Psoas muscle (tissue), 8 donors: ENCODE results near the gene FADS3. TPM values are rescaled to one million over a fixed set of nuclear protein-coding genes. Genes with fewer than 3 reads are reported as not detected.

Experiments used
- ATAC-seq, 4 donors: fragments of 200-7000 bp; cut with Tn5 transposase; one replicate each; pipeline ENCODE4 v1.9.1; 2020; ENCODE audit warnings: moderate library complexity in 3 of 4, mild to moderate bottlenecking in 2 of 4
- DNase-seq, 2 donors: peaks; one replicate each; pipeline ENCODE4 v3.0.0-alpha.2; 2020
- H3K27ac ChIP-seq: fragments of 200-600 bp; one replicate; pipeline ENCODE4 v1.8.0; 2022
- H3K27me3 ChIP-seq, 3 donors: fragments of 200-600 bp in 1 of 3; one replicate each; pipeline versions ENCODE4 v1.6.1 to v1.8.0; 2013 to 2022; ENCODE audit warnings: low read length in 2 of 3, mild to moderate bottlenecking in 2 of 3, moderate library complexity in 1 of 3; ENCODE audit not compliant: insufficient read depth in 3 of 3
- H3K36me3 ChIP-seq, 2 donors: fragments of 200-600 bp in 1 of 2; one replicate each; pipeline versions ENCODE4 v1.6.1 to v1.8.0; 2013 to 2022; ENCODE audit warnings: low read depth in 1 of 2, mild to moderate bottlenecking in 1 of 2, moderate library complexity in 1 of 2; ENCODE audit not compliant: insufficient read depth in 1 of 2
- H3K4me1 ChIP-seq: fragments of 200-600 bp; one replicate; pipeline ENCODE4 v1.8.0; 2022
- H3K4me3 ChIP-seq: fragments of 200-600 bp; one replicate; pipeline ENCODE4 v1.8.0; 2022; ENCODE audit warnings: mild to moderate bottlenecking
- H3K9me3 ChIP-seq: fragments of 200-600 bp; one replicate; pipeline ENCODE4 v1.8.0; 2022
- WGBS, 3 donors: extraction: QIAGEN DNeasy Blood & Tissue Kit; methylation state at CpG; one replicate each; pipeline versions ENCODE4 v1.1.6 to v1.1.7; 2013; 5-methylcytosine and 5-hydroxymethylcytosine counted together
- intact Hi-C, 2 donors: fragments of 100-400 bp; cut with DNase I; formaldehyde crosslinking; loops; one replicate each; pipeline versions ENCODE4 v1.11.0 to v1.14.2; 2022
- polyA plus RNA-seq, 3 donors: library from polyadenylated mRNA; stranded (reverse); fragments of 200-250 nt; gene quantifications; one replicate each; pipeline ENCODE4 v1.2.3, GENCODE V29; 2013
- total RNA-seq, 4 donors: library from RNA; stranded (reverse); fragmentation: NEBNext Ultra II Directional in 2 of 4; extraction: Animal tissue kit (Norgen Biotek cat#: 25700) in 2 of 4; gene quantifications; one replicate each; pipeline versions ENCODE4 v1.2.1 to v1.2.4, GENCODE V29; 2021 to 2023
- TF ChIP-seq, protein P1 (sequence below): fragments of 200-600 bp; IDR thresholded peaks from one replicate; pipeline ENCODE4 v1.8.0; 2022; ENCODE audit warnings: antibody characterized with exemption
- donor health status: healthy with polysubstance abuse.
- donor health status: DM: no; HTN: no; CAD: no; lungs with moderate emphysema.
- donor health status: Bipolar disorder and iron deficiency.
- donor health status: healthy.
- donor health status: DM: yes; HTN: yes; CAD: no.
- donor health status: DM: no; HTN: no; CAD: no.
- donor health status: DM: no; HTN: no; CAD: no.
- donor health status: DM: yes; HTN: yes; CAD: no.

Gene FADS3
- total and polyA plus RNA-seq, 7 donors: 26.5 to 392 (median 53.9) TPM

DNA sequence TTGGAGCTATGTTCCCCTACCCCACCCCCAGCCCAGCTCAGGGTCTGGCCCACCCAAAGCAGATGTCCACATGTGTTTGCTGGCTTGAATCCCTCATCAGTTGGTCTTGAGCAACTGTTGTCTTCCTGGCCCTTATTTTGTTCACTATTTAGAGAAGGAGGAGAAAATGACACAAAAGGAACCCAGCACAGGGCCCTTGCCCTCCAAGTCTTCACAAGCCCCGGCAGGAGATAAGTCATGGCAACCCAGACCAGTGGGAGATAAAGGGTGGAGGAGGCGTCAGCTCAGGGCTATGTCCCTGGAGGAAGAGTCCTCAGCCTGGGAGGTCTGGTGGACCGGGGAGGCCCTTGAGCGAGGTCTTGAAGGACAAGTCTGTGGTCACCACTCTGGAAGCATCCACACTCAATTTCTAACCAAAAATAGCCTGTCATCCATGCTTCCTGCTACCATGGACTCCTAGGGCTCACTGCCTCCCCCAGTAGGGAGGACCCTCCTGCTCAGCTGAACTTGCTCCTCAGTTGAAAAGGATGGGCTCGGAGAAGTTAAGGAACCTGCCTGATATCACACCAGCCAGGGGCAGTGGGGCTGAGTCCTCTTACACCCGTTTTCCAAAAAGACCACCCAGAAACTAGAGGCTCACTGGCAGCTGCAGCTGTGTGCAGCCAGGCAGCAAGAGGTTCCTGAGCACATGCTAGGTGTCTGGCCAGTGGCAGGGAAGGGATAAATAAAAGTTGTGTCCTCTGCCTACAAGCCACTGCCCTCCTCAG is 27.8 kb upstream of the FADS3 start:
- Histone ChIP-seq H3K36me3 (no peaks in the 10 kb centered on the region), H3K27me3 (peaks cover 0 to 23% (median 8%) of the 10 kb centered on the region in 3 donors), H3K4me1 (peaks cover 5% of the 10 kb centered on the region), H3K4me3 (no peak overlapping the region), H3K9me3 (no peaks in the 10 kb centered on the region), H3K27ac (peak overlapping the region; percentile 23)
- DNase-seq (peak; percentile 62 to 78), ATAC-seq (peak in 1 of 4 donors; percentile 30)
- WGBS, 3 donors: 70 to 74% (median 74%) methylated on average over 6 of the region's 6 CpGs
- intact Hi-C loops: no loop called here
- TF ChIP-seq, protein P1, sequence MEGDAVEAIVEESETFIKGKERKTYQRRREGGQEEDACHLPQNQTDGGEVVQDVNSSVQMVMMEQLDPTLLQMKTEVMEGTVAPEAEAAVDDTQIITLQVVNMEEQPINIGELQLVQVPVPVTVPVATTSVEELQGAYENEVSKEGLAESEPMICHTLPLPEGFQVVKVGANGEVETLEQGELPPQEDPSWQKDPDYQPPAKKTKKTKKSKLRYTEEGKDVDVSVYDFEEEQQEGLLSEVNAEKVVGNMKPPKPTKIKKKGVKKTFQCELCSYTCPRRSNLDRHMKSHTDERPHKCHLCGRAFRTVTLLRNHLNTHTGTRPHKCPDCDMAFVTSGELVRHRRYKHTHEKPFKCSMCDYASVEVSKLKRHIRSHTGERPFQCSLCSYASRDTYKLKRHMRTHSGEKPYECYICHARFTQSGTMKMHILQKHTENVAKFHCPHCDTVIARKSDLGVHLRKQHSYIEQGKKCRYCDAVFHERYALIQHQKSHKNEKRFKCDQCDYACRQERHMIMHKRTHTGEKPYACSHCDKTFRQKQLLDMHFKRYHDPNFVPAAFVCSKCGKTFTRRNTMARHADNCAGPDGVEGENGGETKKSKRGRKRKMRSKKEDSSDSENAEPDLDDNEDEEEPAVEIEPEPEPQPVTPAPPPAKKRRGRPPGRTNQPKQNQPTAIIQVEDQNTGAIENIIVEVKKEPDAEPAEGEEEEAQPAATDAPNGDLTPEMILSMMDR: no peak

DNA sequence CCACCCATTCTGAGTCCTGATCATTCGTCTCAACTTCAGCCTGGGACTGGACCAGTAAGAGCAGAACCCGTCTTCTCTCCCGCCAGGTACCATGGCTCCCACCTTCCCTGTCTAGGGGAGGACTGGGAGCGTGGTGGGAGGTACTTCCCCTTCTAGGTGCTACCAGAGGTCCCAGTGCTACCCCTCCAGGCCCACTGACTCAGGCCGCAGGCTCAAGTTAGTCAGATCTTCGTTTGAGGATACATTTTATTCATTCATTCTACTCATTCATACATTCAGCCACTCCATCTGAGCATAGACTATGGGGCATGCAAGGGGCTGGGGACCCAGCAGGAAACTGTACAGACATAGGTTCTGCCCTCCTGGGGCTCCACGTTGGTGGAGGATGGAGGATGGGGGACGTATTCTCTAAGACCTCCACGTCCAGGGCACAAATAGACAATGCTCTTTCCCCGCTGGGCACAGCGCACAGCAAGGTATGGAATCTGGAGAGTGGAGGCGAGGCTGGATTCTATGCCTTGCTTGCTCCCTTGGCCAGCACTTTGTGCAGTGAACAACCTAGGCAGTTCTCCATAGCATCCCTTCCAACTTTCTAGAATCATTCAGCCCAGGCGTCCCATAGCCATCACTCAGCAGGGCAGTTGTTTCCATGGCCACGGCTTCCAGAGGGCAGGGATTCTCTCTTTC is 27.0 kb upstream of the FADS3 start:
- Histone ChIP-seq H3K9me3 (no peaks in the 10 kb centered on the region), H3K4me1 (no peaks in the 10 kb centered on the region), H3K27me3 (peaks cover 0 to 23% (median 8%) of the 10 kb centered on the region in 3 donors), H3K36me3 (no peaks in the 10 kb centered on the region), H3K4me3 (peak overlapping the region; percentile 69), H3K27ac (peak overlapping the region; percentile 53)
- TF ChIP-seq, protein P1: no peak
- WGBS, 3 donors: 76 to 84% (median 77%) methylated on average over 14 of the region's 14 CpGs
- intact Hi-C loops: no loop called here
- no peak for DNase-seq
- ATAC-seq: no peak

DNA sequence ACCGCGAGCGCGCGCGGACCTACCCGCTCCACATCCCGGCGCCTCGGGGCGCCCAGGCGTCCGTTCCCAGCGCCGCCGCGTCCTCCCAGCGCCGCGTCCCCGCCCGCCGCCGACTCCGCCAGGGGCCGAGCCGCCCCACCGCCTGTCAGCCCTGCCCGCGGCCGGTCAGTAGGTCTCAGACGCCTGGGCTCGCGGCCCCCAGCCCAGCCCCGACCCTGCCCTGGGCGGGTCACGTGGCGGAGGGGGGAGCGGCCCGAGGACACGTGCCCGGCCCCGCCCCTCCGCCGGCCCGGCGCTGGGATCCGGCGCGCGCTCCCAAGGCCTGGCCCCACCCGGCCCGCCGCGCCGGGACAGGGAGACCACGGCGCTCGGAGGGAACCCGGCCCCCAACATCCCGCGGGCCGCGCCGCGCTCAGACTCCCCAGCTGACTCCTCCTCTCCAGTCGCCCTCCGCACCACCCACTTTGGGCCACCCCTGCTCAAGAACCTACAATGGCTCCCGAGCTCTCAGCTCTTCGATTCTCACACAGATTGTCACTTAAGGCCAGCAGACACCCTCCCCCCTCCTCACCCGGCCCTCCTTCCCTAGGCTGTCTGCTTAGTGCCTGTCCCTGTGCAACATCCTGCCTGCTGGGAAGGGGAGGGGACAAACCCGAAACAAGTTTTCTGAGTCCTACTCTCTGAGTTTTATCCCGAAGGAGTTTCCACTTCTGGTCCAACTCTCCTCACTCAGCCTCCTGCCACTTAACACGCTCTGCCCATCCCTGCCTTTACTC is 26.2 kb upstream of the FADS3 start, which contains the start of gene RAB3IL1:
TSS of gene RAB3IL1 (minus strand) at position 233 of the 776 bp plus-strand sequence. CDS start at position 34, 199 bp downstream.
- TF ChIP-seq, protein P1: no peak
- no peaks in the 10 kb centered on the region for H3K4me1 ChIP-seq
- WGBS, 3 donors: 2 to 6% (median 4%) methylated on average over 19 to 74 of the region's 74 CpGs

GRCh38 chr11:61916737-61917333 is 25.5 kb upstream of the FADS3 start:
- intact Hi-C loops: no loop called here
- no peaks in the 10 kb centered on the region for H3K36me3 ChIP-seq
- 7 to 21% (median 8%) methylated on average over 15 to 32 of the region's 32 CpGs for WGBS, 3 donors
- H3K27me3 ChIP-seq: peaks cover 0 to 23% (median 8%) of the 10 kb centered on the region in 3 donors
- peak overlapping the region; percentile 69 for H3K4me3 ChIP-seq
- H3K9me3 ChIP-seq: no peaks in the 10 kb centered on the region
- ATAC-seq (no peak), DNase-seq (no peak)
- no peak overlapping the region for H3K27ac ChIP-seq
- TF ChIP-seq, protein P1: no peak
- H3K4me1 ChIP-seq: no peaks in the 10 kb centered on the region

More for the DNA sequence above, 26.2 kb upstream of the FADS3 start, which contains the start of gene RAB3IL1:
- Histone ChIP-seq H3K4me3 (peak within 1 kb of the TSS; percentile 69), H3K27me3 (peaks cover 0 to 23% (median 8%) of the 10 kb centered on the region in 3 donors), H3K36me3 (no peaks in the 10 kb centered on the region), H3K9me3 (no peaks in the 10 kb centered on the region), H3K27ac (peak within 1 kb of the TSS; percentile 53)
- DNase-seq: peak; percentile 82
- intact Hi-C loops: no loop called here
- ATAC-seq: peak; percentile 82 to 85 (median 83)
